Mucosa of stomach (tissue), 1 donor: ENCODE measurements around the gene CPSF2.
"Not testable (repeated sequence)": the region's sequence is repeated elsewhere in the genome, so short reads cannot be mapped to it uniquely, and the experiment has no call there.

ENCODE experiments used
- H3K27me3 ChIP-seq: one replicate; pipeline ENCODE4 v1.7.0; 2013; ENCODE audit warnings: mild to moderate bottlenecking, low read length; ENCODE audit not compliant: control insufficient read depth, insufficient read depth
- H3K36me3 ChIP-seq: one replicate; pipeline ENCODE4 v1.7.0; 2013; ENCODE audit warnings: low read length; ENCODE audit not compliant: control insufficient read depth, insufficient read depth
- H3K4me1 ChIP-seq: one replicate; pipeline ENCODE4 v1.7.0; 2013; ENCODE audit warnings: mild to moderate bottlenecking, low read length; ENCODE audit not compliant: control insufficient read depth, insufficient read depth
- H3K4me3 ChIP-seq: one replicate; pipeline ENCODE4 v1.7.0; 2013; ENCODE audit warnings: low read length
- H3K9ac ChIP-seq: one replicate; pipeline ENCODE4 v1.7.0; 2013; ENCODE audit warnings: mild to moderate bottlenecking, low read length, moderate library complexity
- H3K9me3 ChIP-seq: one replicate; pipeline ENCODE4 v1.7.0; 2013; ENCODE audit warnings: mild to moderate bottlenecking, low read length, moderate library complexity; ENCODE audit not compliant: control insufficient read depth
- donor health status: Pancreatic carcinoma.

CPSF2 gene

DNA sequence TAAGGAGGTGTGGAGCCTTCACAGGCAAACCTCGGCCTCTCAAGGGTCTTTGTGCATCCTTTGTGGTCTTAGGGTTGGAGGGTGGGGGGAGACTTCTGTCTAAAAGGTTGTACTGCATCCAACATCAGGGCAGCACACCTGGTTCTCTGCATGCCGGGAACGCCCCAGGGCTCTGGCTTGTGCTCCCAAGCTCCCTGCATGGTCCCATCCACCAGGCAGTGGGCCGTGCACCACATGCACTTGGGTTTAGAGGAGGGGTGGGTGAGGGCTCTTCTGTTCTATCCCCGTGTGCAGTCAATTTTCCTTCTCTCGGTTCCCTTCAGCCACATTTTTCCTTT lies 86.1 kb downstream of the CPSF2 start:
- peaks cover 3% of the 10 kb centered on the region for H3K4me1 ChIP-seq
- H3K9ac ChIP-seq = no peak overlapping the region
- H3K27me3 ChIP-seq = peaks cover 3% of the 10 kb centered on the region

DNA sequence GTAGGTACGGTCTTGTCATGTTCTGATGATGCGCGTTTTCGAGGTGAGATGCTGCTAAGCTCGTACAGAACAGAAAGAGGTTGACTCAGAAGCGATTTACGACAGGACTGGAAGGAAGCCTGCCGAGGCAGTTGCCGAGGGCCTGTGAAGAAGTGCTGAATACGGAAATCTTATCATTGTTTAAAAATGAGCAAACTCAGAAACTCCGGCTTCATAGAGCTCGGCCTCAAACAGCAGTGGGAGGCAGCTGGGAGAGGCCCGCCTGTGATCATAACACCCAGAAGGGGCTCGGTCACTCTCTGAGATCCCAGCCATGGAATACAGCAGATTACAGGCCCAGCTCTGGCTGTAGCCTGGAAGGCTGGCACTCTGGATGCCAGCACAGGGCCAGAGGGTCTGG lies 87.4 kb downstream of the CPSF2 start:
- H3K4me3 ChIP-seq = no peak overlapping the region
- peaks cover 3% of the 10 kb centered on the region for H3K4me1 ChIP-seq

More for the DNA sequence above, 86.1 kb downstream of the CPSF2 start:
- no peak overlapping the region for H3K4me3 ChIP-seq
- no peaks in the 10 kb centered on the region for H3K36me3 ChIP-seq
- H3K9me3 ChIP-seq = no peaks in the 10 kb centered on the region

DNA sequence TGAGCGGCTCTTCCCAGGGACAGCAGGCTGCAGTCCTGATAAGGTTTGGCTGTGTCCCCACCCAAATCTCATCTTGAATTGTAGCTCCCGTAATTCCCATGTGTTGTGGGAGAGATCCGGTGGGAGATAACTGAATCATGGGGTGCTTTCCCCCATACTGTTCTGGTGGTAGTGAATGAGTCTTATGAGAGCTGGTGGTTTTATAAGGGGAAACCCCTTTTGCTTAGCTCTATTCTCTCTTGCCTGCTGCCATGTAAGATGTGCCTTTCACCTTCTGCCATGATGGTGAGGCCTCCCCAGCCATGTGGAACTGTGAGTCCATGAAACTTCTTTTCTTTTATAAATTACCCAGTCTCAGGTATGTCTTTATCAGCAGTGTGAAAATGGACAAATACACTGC lies 91.4 kb downstream of the CPSF2 start:
- not testable (repeated sequence) for H3K36me3 ChIP-seq

More for the DNA sequence above, 87.4 kb downstream of the CPSF2 start:
- Histone ChIP-seq H3K9me3 (no peaks in the 10 kb centered on the region), H3K27me3 (peaks cover 3% of the 10 kb centered on the region), H3K9ac (no peak overlapping the region), H3K36me3 (no peaks in the 10 kb centered on the region)

DNA sequence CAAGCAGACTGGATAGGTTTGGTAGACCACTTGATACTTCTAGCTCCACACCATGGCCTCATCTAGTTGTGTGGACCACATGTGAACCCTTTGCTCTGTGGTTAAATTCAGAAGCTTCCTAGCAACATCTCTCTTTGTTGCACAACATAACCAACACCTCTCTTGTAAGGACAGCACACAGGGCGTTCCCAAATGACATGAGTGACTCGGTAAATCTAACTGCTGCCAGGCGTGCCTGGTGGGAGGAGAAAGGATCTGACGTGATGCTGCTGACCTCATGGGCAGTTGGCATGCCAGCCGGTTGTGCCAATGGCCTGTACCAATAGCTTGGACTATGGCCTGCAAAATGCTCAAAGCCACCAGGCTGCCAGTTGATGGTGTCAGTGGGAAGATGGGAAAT lies 93.8 kb downstream of the CPSF2 start:
- Histone ChIP-seq H3K4me3 (no peak overlapping the region), H3K27me3 (no peaks in the 10 kb centered on the region), H3K36me3 (no peaks in the 10 kb centered on the region), H3K4me1 (no peaks in the 10 kb centered on the region), H3K9me3 (no peaks in the 10 kb centered on the region), H3K9ac (no peak overlapping the region)

More for the DNA sequence above, 91.4 kb downstream of the CPSF2 start:
- H3K9ac ChIP-seq, H3K9me3 ChIP-seq, H3K4me3 ChIP-seq, H3K4me1 ChIP-seq, H3K27me3 ChIP-seq: not testable (repeated sequence)

DNA sequence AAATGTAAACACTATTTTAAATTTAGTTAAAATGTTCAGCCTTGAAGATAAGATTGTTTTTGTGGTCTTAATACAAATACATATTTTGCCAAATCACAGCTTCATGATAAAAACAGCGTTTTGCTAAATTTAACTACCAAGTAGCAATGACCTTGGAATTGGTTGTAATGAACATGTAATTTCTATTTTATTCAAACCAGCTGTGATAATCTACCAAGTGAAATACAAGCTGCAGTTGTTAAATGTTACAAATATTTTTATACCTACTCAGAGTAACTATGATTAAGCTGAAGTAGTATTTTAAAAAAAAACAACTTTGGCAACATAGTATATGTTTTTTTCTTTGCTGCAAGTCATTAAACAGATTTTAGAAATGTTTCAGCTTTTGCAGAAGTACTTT lies 96.2 kb downstream of the CPSF2 start:
- Histone ChIP-seq H3K36me3 (no peaks in the 10 kb centered on the region), H3K9ac (no peak overlapping the region), H3K4me1 (no peaks in the 10 kb centered on the region), H3K27me3 (no peaks in the 10 kb centered on the region), H3K4me3 (no peak overlapping the region), H3K9me3 (no peaks in the 10 kb centered on the region)
